WTC11 (cell line): Measurements from ENCODE around the gene CXCL3.

Source experiments
- ARID4B ChIP-seq: sonication (generic); formaldehyde crosslinking; IDR thresholded peaks from 2 replicates; pipeline ENCODE4 v1.8.0; 2023; ENCODE audit warnings: missing genetic modification reagents, mild to moderate bottlenecking, borderline replicate concordance
- CTCF ChIP-seq: fragments of 200-600 bp; IDR thresholded peaks from 2 replicates; pipeline ENCODE4 v1.8.0; 2022; ENCODE audit warnings: antibody characterized with exemption
- IRF2 ChIP-seq: sonication (generic); formaldehyde crosslinking; IDR thresholded peaks from 2 replicates; pipeline ENCODE4 v1.8.0; 2022; ENCODE audit warnings: low read depth, missing genetic modification reagents, borderline replicate concordance
- JUN ChIP-seq: sonication (generic); formaldehyde crosslinking; IDR thresholded peaks from 2 replicates; pipeline ENCODE4 v1.8.0; 2023; ENCODE audit warnings: mild to moderate bottlenecking, missing genetic modification reagents
- MAX ChIP-seq: sonication (generic); formaldehyde crosslinking; IDR thresholded peaks from 2 replicates; pipeline ENCODE4 v1.8.0; 2022; ENCODE audit warnings: mild to moderate bottlenecking, missing genetic modification reagents
- NFATC4 ChIP-seq: fragments of 250-450 bp; sonication (Bioruptor Pico); IDR thresholded peaks from 2 replicates; pipeline ENCODE4 v1.9.0; 2021; ENCODE audit warnings: mild to moderate bottlenecking
- ZBTB21 ChIP-seq: sonication (generic); formaldehyde crosslinking; IDR thresholded peaks from 2 replicates; pipeline ENCODE4 v1.8.1; 2023; ENCODE audit warnings: mild to moderate bottlenecking, missing genetic modification reagents, borderline replicate concordance
- ZNF317 ChIP-seq: sonication (generic); formaldehyde crosslinking; IDR thresholded peaks from 2 replicates; pipeline ENCODE4 v1.8.1; 2023; ENCODE audit warnings: low read depth, mild to moderate bottlenecking, moderate library complexity, missing genetic modification reagents, borderline replicate concordance
- ZNF512 ChIP-seq: sonication (generic); formaldehyde crosslinking; IDR thresholded peaks from 2 replicates; pipeline ENCODE4 v1.8.1; 2022; ENCODE audit warnings: missing genetic modification reagents, borderline replicate concordance

- no peak for TF ChIP-seq ZNF317
- TF ChIP-seq ZBTB21 (CRISPR knock-in tag): no peak
- TF ChIP-seq IRF2 (CRISPR knock-in tag): no peak
- TF ChIP-seq CTCF: no peak
- no peak for TF ChIP-seq JUN (CRISPR knock-in tag)
- TF ChIP-seq MAX (CRISPR knock-in tag): no peak
- no peak for TF ChIP-seq ARID4B (CRISPR knock-in tag)
- TF ChIP-seq NFATC4 (CRISPR knock-in tag): no peak
- TF ChIP-seq ZNF512 (CRISPR knock-in tag): no peak
These were observed at the start of gene CXCL3 for GRCh38 chr4:74038425-74039314.
